ENCODE data around the gene OGFR. TPM values are rescaled to one million over a fixed set of nuclear protein-coding genes. Genes with fewer than 3 reads are reported as not detected.
A peak's percentile ranks its signal among the peaks of the same experiment; 100 is the strongest.

OGFR gene
- total RNA-seq, 1 donor from 2014 or later = 7.0 TPM

DNA sequence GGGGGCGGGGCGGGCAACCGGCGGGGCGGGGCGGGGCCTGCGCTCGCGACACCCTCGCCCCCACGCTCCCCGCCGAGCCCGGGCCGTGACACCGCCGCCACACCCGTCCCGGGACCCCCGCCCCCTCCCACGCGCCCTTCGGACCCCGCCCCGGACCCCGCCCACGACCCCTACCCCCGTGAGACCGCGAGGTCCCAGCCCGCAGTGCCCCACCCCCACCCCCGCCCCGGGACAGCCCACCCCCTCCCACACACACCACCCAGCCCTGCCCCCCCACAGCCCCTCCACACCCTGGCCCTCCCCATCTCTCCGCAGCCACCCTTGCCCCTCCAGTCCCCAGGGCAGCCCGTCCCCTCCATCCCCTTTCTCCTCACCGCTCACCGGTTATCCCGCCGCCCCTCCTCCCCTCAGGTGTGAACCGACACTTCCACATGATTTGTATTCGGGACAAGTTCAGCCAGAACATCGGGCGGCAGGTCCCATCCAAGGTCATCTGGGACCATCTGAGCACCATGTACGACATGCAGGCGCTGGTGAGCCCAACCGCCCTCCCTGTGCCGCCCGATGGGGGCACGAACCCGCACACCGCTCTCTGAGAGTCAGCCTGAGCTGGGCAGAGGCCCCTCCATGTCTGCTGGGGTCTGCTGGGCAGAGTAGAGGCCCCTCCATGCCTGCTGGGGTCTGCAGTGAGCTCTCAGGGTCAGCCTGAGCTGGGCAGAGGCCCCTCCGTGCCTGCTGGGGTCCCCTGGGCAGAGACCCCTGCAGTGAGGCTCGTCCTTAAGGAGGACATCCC is 7.7 kb upstream of the OGFR start:
- no peak overlapping the region for H3K9ac ChIP-seq
- no peaks in the 10 kb centered on the region for H3K79me2 ChIP-seq (ENCODE audit: low read depth)
- H3K27ac ChIP-seq = no peak overlapping the region
- Mint-ChIP-seq H3K4me1 (peaks cover 14% of the 10 kb centered on the region), H3K36me3 (peaks cover 16% of the 10 kb centered on the region), H3K4me3 (peak overlapping the region; percentile 88), H3K9me3 (no peaks in the 10 kb centered on the region), H3K27me3 (ENCODE audit: insufficient read depth, low read depth) (peaks cover 13% of the 10 kb centered on the region), H3K27ac (no peak overlapping the region)
- H3K9me3 ChIP-seq (ENCODE audit: low read depth) = no peaks in the 10 kb centered on the region
- no peak for DNase-seq (ENCODE audit: low spot score)
- H3K27me3 ChIP-seq = peaks cover 41% of the 10 kb centered on the region
- no peak for TF ChIP-seq EZH2 (IDR thresholded peaks at IDR 0.05)
- no peak for TF ChIP-seq CTCF (IDR thresholded peaks at IDR 0.05)
- no peak for TF ChIP-seq EZH2phosphoT487 (IDR thresholded peaks at IDR 0.05)
- H4K20me1 ChIP-seq (ENCODE audit: low read depth) = peaks cover 15% of the 10 kb centered on the region
- peak overlapping the region; percentile 72 for H3K4me3 ChIP-seq
- peaks cover 14% of the 10 kb centered on the region for H3K4me1 ChIP-seq
- no peaks in the 10 kb centered on the region for H3K36me3 ChIP-seq
- no peak overlapping the region for H2AFZ ChIP-seq (replicated peaks)
- peak overlapping the region; percentile 74 for H3K4me2 ChIP-seq
- peaks cover 23% of the 10 kb centered on the region for H3F3A ChIP-seq (ENCODE audit: low read depth)

- no peaks in the 10 kb centered on the region for H3K79me2 ChIP-seq (ENCODE audit: low read depth)
- H3K4me1 ChIP-seq = peaks cover 14% of the 10 kb centered on the region
- H3K36me3 ChIP-seq = no peaks in the 10 kb centered on the region
- no peak overlapping the region for H3K27ac ChIP-seq
- peaks cover 15% of the 10 kb centered on the region for H4K20me1 ChIP-seq (ENCODE audit: low read depth)
- H3K27me3 ChIP-seq = peaks cover 31% of the 10 kb centered on the region
- H2AFZ ChIP-seq (replicated peaks) = no peak overlapping the region
- peaks cover 31% of the 10 kb centered on the region for H3F3A ChIP-seq (ENCODE audit: low read depth)
- Mint-ChIP-seq H3K36me3 (peaks cover 16% of the 10 kb centered on the region), H3K27ac (peak overlapping the region; percentile 66), H3K27me3 (ENCODE audit: insufficient read depth, low read depth) (peaks cover 8% of the 10 kb centered on the region), H3K4me1 (peaks cover 20% of the 10 kb centered on the region), H3K4me3 (peak overlapping the region; percentile 88), H3K9me3 (no peaks in the 10 kb centered on the region)
- no peak for DNase-seq (ENCODE audit: low spot score)
- H3K9me3 ChIP-seq (ENCODE audit: low read depth) = no peaks in the 10 kb centered on the region
- no peak overlapping the region for H3K4me2 ChIP-seq
- H3K9ac ChIP-seq = no peak overlapping the region
- H3K4me3 ChIP-seq = no peak overlapping the region
- TF ChIP-seq EZH2phosphoT487 (IDR thresholded peaks at IDR 0.05) = no peak
- no peak for TF ChIP-seq CTCF (IDR thresholded peaks at IDR 0.05)
- no peak for TF ChIP-seq EZH2 (IDR thresholded peaks at IDR 0.05)
Observed at GRCh38 chr20:62797671-62798532, 6.7 kb upstream of the OGFR start.

DNA sequence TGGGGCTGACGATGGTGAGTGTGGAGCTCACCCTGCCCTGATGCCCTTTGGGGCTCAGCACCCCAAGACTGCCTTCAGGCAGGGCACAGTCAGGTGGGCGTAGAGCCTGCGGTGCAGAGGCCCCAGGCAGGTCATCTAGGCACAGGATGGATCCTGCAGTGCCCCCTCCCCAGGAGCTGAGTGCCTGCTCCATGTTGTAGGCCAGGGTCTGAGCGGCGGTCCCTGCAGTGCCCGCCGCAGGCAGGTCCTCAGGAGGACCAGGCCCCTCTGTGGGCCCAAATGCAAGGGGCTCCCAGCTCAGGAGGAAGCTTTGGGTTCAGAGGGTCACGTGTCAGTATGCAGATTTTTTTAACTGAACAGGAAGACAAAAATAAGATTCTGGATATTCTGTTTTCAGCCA is 5.6 kb upstream of the OGFR start:
- TF ChIP-seq EZH2 (IDR thresholded peaks at IDR 0.05) (no peak), CTCF (IDR thresholded peaks at IDR 0.05) (no peak)
- Mint-ChIP-seq H3K27me3 (ENCODE audit: insufficient read depth, low read depth) (peaks cover 15% of the 10 kb centered on the region), H3K4me3 (no peak overlapping the region), H3K4me1 (peaks cover 25% of the 10 kb centered on the region), H3K36me3 (peaks cover 16% of the 10 kb centered on the region), H3K9me3 (no peaks in the 10 kb centered on the region), H3K27ac (no peak overlapping the region)
- no peaks in the 10 kb centered on the region for H3K9me3 ChIP-seq (ENCODE audit: low read depth)
- H3K36me3 ChIP-seq = no peaks in the 10 kb centered on the region
- H3F3A ChIP-seq (ENCODE audit: low read depth) = peaks cover 42% of the 10 kb centered on the region
- H3K79me2 ChIP-seq (ENCODE audit: low read depth) = no peaks in the 10 kb centered on the region
- no peak overlapping the region for H3K9ac ChIP-seq
- H3K4me2 ChIP-seq = no peak overlapping the region
- DNase-seq (ENCODE audit: low spot score) = no peak
- no peak overlapping the region for H2AFZ ChIP-seq (replicated peaks)
- peaks cover 32% of the 10 kb centered on the region for H3K27me3 ChIP-seq
- H4K20me1 ChIP-seq (ENCODE audit: low read depth) = peaks cover 15% of the 10 kb centered on the region
- H3K4me3 ChIP-seq = no peak overlapping the region
- H3K27ac ChIP-seq = no peak overlapping the region
- H3K4me1 ChIP-seq = peaks cover 14% of the 10 kb centered on the region

Measured in neural progenitor cell (in vitro differentiated cells).